GM21381 (cell line): Measurements from ENCODE around the gene FGF12.

Experiments
- ATAC-seq: cut with Tn5 transposase; IDR thresholded peaks from one replicate; pipeline ENCODE4 v1.9.1; 2021; ENCODE audit warnings: mild to moderate bottlenecking, moderate library complexity; ENCODE audit not compliant: unreplicated experiment

The FGF12 gene

DNA sequence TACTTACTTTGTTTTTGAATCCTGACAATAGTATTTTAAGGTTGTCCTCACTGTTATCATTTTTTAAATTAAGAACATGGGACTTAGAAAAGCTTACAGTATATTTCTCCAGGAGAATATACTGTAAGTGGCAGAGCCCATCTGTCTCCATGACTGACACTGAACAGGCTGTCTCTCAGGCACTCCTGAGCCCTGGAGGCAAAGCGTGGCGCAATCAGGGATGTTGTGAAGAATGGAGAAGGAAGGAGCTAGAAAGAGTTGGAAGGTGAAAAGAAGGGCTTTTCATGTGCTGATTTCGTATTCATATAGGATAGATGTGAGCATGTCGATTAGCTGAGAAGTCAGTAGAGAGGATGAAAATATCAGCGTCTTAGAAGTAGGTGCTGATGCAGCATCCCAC is 41.5 kb downstream of the FGF12 start:
- no peak for ATAC-seq

DNA sequence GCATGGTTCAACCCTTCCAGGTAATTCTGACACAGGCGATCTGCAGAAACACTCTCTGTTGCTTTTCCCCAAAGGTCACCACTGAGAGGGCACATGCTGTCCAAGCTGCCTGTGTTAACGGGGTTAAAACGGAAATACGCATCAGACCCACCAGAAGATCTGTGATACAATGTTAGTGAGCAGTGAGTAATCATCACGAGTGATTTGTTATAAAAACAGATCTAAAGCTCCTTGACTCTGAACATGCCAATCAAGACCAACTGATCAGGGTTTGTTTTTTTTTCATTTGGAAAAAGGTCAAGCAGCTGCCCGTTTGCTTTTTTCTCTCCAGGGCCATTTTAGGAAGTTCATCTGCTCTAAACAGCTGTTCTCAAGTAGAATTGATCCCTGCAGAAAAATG is 43.2 kb downstream of the FGF12 start:
- no peak for ATAC-seq

DNA sequence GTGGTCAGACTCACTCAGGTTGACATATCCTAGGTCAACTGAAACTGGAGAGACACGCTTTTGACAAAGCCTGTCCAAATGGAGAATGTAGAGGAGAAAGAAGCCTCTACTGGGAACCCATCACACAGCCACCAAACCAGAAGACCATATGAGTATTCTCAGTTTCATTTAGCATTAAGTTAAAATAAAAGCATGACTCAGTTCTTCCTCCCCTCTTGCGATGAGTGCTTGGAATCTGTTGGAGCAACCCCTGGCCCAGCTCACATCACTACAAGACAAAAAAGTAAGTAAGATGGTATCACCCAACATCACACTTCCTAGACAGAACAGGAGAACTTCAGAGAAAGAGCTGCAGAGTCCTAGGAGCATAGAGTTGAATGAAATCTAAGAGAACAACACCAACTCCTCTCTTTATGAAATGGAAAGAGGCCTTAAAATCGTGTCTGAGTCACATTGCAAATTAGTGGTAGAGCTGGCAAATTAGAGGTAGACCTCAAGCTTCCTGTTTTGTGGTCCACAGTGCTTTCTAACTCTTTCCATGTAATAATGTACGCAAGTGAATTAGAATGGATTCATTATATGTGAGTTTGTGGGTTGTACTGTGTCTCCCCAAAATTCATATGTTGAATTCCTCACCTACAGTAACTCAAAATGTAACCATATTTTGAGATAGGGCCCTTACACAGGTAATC is 51.2 kb downstream of the FGF12 start:
- ATAC-seq, result peak; percentile 66

DNA sequence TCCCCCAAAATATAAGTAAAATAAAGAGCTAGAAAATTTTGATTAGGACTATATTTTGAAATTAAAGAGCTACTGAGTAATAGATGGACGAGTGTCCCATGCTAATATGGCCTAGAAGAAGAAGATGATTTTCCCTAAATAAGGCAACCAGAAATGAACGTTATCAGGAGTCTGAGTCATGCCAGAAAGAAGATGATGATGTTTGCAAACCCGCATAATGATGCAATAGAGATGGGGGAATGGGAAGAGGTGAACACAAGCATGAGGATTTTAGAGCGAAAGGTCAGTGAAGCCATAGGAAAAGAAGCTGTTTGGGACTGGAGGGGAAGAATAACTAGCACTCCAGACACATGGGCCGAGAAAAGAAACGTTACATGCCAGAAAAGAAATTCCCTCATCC is 71.7 kb downstream of the FGF12 start:
- no peak for ATAC-seq

DNA sequence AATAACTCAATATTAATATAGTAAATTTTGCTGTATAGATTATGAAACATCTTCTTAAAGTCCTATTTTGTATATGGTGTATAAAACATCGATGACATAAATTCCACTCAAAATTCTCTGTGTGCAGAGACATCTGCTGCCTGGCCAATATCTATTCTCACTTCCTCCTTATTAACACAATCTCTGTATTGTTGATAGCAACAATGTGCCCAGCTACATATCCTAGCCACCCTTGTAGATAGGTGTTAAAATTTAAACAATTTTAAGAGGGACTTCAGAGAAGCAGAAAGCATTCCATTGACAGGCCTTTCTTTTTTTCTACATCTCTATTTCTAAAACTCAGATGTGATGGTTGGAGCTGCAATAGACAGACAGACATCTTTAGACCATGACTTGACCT is 72.3 kb downstream of the FGF12 start:
- no peak for ATAC-seq

DNA sequence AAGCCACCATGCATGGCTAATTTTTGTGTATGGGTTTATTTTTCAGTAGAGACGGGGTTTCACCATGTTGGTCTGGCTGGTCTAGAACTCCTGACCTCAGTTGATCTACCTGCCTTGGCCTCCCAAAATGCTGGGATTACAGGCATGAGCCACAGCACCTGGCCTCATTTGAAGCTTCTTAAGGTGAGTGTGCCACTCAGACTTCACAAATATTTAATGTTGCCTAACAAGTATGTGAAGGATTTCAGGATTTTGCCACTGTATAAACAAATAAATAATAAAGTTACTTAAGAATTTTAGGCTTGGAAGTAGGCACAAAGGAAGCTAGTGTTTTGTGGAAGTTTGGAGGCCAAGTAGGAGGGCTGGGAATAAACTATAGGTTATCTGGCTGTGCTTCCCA is 73.5 kb downstream of the FGF12 start:
- ATAC-seq, result no peak

DNA sequence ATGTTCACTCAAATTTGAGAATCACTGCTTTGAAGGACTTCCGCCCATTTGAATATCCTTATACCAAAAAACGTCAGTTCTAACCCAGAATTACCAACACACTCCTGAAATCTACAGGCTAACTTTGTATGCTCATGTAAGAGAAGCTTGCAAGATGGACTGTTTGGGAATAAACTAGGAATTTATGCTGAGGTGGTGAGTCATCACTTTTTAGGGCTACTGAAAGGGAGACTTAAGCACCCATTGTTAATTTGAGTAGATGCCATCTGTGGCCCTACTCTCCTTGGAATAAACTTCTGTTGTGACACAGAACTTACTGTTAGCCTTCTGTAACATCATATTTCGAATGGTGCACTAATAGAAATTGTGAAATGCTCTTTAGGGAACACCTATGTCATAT is 74.6 kb downstream of the FGF12 start:
- no peak for ATAC-seq

DNA sequence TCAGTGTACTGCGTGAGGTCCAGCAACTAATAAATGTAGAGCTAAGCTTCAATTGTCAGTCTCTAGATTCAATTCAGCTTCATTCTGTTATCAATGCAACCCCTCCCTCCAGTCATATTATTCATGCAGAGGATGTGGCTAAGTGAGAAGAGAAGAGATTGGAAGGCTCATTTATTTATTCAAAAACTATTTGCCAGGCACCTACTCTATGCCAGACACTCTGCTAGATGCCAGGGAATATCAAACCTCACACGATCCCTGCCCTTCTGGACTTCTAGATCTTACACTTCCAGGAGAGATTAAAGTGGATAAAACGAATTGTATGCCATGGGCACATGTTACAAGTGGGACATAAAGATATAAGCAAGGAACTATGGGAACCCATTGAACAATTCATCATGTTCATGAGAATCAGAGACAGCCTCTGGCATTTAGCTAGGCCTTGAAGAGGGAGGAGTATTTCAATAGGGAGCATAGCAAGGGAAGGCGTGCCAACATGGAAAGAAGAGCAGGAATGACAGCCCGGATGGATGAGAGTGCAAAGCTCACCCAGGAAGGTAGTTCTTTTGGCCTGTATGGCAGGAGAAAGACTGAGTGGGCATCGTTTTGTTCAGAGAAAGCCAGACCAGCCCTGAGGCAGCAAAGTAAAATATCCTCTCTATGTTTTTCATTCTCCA is 75.4 kb downstream of the FGF12 start:
- no peak for ATAC-seq

DNA sequence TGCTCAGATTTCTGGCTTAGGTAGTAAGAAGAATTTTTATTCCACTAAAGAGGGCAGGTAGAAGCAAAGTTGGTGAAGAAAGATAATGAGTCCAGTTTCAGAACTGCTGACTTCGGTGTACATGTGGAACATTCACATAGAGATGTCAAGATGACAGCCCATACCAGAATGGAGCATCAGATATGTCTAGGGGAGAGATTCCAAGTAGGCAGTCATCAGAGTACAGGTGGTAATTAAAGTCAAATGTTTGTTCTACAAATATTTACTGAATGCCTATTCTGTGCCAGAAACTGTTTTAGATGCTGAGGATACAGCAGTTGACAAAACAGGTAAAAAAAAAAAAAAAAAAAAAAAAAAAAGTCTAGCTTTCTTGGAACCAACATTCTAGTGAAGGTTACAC is 81.9 kb downstream of the FGF12 start:
- no peak for ATAC-seq

DNA sequence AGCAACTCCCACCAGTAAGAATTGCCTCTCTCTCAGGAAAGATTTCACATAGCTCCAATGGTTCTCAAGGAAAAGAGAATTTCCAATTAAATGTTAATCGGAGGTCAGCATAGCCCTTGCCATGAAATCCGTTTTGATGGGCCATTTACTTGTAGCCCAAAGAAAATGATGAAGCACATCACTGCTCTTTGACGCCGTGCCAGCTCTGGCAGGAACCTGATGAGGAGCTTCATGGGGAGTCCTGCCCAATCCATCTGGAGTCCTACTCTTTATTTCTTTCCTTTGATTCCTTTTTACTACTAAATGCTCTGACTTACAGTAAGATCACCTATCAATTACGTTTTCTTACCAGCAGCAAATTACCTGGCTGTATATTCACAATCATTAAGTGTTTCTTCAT is 84.7 kb downstream of the FGF12 start:
- no peak for ATAC-seq

DNA sequence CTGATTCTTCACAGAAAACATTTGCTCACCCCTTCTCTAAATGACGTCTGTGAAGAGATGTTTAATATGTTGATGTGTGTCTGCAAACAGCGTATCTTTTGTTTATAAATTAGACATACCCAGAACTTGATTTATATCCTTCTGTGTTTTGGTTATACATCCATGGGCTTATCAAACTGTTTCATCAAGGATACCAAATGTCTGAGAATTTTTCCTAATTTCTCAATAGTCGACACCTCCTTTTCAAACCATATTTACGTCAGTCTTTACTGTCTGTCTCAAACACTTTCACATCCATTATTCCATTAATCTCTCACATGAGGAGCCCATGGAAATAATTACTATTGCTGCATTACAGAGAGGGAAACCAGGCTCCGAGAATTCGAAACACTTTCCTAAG is 85.4 kb downstream of the FGF12 start:
- no peak for ATAC-seq

DNA sequence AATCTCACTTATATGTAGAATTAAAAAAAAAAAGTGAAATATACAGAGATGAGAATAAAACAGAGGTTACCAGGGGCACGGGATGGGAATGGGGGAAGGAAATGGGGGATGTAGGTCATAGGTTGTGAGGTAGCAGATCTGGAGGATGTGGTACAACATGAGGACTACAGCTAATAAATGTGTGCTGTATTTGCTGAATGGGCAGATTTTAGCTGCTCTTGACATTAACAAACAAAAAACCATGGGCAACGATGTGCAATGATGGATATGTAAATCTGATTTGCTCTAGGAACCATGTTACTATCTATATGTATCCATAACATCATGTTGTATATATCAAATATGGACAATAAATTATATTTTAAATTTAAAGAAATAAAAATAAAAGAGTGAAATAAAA is 87.4 kb downstream of the FGF12 start:
- no peak for ATAC-seq

DNA sequence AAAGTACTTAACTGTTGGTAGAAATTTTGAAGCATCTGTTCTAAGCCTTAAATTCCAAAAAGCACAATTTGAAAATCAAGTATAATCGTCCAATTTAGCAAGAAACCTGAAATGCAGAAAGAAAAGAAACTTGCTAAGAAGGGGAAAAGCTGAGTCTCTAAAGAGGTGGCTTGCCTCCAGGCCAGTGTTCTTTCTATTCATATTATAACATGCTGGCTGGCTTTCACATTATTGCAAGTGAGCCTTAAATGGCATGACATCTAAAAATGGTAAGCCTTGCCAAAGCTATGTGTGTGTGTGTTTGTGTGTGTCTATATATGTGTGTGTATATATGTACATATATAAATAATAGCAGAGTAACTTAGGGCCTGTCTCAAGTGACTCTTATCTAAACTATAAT is 89.5 kb downstream of the FGF12 start:
- ATAC-seq, result no peak

DNA sequence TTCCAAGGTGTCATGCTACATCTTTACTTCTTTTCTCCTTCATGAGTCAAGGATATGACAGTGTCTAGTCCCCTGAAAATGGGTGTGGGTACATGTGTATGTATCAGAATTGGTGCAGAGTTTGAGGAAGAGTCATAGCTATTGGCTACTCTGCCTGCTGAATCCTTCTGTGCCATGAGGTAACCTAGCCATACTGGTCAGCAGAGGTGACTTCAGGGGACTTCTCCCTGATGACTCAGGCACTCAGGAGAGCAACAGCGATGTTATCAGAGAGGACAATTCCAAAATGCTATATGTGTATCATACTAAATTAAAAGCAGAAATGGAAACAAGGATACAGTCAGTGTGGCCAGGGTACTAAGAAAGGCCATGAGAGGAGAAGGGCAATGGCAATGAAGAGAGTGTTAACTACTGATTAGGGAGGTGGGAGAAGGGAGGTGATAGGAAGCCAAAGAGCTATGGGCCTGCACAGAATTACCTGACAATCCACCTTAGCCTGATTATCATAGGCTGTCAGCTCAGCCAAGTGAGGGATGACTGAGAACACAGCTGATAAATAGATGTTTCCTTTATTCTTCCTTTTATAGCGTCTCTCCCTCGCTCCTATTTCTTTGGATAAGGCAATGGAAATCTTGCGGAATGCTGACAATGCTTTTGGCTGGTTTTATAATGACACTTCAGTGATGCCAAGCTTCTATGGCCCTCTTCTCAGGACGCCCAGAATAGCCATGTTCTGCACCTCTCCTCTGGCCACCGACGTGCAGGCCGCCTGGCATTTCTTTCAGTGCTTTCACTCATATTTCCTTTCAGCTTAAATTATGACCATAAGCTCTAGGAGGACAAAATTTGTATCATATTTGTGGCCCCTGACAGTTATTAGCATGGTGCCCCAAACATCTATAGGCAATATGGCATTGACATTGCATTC is 90.6 kb downstream of the FGF12 start:
- no peak for ATAC-seq

DNA sequence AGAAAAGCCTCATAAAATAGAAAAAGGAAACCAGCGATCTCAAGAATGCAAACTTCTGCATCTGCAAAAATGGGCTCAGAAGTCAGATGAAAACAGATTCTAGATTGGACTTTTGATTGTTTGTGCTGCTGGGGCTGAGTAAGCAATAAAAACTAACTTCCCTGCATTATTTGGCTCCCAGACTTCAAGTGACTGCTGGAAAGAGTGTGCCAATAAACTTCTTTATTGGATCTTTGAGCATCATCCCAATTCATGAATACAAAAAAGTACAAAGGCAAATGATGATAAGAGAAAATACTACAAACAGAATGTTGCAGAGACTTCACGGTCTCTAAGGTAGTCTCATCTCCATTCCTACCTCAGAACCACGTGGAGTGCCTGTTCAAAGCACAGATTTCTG is 97.9 kb downstream of the FGF12 start:
- no peak for ATAC-seq

DNA sequence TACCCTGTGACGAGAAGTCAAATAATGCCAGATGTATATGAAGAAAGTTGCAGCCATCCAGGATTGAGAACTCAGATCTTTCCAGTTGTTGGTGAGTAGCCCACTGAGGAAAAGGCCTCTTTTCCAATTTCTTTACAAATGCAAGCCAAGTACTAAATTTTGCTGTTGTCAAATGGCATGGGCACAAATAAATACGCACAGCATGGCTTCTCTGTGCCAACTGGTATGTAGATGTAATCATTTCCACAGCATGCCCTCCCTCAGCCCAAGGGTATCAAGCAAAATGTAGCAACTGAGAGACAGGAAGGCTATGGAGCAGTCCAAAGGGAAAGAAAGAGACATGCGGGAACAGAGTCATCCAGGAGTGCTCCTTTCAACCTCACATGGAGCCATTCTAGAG is 105.4 kb downstream of the FGF12 start:
- ATAC-seq, result no peak

DNA sequence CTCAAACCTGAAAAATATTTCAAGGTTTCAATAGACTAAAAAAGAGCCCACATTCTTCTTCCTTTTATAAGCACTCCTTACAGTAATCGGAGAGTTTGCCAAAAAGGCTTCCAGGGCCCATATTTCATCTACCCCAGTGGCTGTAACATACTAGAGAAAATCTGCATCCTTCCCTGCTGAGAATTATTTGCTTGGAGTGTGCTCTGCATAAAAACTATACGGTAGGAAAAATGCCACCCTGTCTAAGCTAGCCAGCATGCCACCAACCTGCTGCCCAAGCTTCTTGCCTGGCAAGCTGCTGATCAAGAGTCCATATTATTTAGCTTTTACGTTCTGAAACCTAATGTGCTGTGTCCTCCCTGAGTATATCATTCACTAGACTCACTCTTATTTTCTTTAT is 107.1 kb downstream of the FGF12 start:
- no peak for ATAC-seq

DNA sequence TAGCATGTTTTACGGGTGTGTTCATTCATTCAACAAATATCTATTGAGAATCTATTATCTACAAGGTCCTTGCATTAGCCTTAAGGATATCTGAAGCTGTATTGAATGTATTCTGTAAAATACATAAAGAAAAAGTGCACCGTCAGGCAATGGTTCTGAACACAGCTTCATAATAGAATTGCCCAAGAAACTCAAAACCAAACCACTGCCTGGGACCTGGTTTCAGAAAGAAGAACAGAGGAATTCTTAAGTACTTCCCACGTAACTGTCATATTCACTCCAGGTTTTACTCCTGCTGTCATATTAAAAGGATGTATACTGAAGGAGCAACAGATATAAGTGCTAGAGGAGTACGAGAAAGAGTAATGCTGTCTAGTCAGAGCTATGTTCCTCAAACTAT is 115.9 kb downstream of the FGF12 start:
- no peak for ATAC-seq

DNA sequence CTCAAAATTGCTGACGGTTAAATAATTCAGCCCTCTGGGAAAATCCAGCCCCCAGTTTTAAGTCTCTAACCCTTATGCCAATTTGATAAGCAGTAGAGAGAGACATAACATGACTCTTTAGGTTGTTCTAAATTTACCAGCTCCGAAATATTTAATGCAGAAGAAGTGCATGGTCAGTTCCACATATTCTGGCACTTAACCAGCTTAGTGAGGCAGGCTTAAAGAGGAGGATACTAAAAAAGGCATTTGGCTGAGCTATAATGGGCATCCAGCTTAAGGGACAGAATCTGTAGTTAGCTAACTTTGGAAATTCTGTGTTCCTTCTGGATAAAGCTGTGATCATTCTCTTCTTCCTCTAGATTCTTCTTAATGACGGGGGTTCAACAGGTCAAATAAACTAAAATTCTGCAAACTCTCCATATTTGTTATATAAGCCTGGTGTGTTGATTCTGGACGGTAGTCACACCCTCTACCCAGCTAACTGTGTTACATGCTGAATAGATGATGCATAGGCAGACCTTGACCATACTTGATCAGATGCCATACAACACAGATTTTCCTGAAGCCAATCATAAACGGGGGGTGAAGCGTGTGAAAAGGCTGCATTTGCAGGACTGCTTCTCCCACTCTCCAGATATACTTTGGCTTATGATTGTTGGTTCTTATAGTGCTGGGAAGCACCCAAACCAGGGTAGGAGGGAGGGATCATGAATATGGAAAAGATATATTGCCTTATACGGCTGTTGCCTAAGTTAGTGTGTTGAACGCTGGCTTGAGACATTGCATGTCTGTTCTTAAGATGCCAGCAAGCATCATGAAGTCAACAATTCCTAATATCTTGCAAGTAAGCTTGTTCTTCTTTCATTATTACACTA is 118.4 kb downstream of the FGF12 start:
- ATAC-seq, result no peak

DNA sequence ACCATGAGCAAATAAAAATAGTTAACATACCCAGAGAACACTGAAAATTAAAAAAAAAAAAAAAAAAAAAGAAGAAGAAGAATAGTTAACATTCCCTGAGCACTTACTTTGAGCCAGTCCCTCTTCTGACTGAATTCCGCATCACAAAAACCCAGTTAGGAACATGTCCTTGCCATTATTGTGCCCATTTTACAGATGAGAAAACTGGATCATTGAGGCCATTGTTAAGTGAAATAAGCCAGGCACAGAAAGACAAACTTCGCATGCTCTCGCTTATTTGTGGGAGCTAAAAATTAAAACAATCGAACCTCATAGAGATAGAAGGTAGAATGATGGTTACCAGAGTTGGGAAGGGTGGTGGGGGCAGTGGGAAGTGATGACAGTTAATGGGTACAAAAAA is 119.5 kb downstream of the FGF12 start:
- ATAC-seq, result no peak

DNA sequence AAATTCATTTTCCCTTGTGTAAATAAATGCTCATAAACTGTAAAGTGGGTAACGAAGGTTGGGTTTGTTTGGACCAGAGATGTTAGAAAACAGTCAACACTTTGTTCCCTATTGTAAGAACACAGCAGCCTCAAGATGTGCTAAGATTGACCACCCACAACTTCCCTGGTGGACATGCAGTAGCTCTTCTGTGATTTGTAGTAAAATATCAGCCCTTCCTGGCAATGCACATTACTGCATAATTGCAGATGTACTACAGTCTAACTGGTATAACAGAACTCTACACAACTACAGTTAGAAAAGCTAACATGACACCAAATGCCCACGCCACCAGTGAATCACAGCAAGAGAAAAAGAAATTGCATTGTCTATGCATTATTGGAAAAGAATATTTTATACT is 129.4 kb downstream of the FGF12 start:
- ATAC-seq, result no peak
